Measurements from ENCODE around the gene TMEM270. TPM values are rescaled to one million over a fixed set of nuclear protein-coding genes. Genes with fewer than 3 reads are reported as not detected.

TMEM270 gene
- polyA plus RNA-seq, 3 donors = not detected

- Histone ChIP-seq H3K9me3 (replicated peaks in 1 of 2; ENCODE audit: control insufficient read depth in 1 of 2, insufficient read depth in 1 of 2, low read length in 2 of 2) (no peaks in the 10 kb centered on the region), H3K9ac (ENCODE audit: insufficient read depth, low read length, poor library complexity, severe bottlenecking) (no peak overlapping the region), H3K4me3 (replicated peaks in 1 of 3; ENCODE audit: low read depth in 2 of 3, low read length in 3 of 3) (no peak overlapping the region), H2AFZ (ENCODE audit: insufficient read depth, low read depth, low read length, poor library complexity, severe bottlenecking) (no peak overlapping the region), H3K27ac (ENCODE audit: low read depth in 1 of 2, low read length in 2 of 2) (no peak overlapping the region), H4K20me1 (ENCODE audit: insufficient read depth, low read length) (no peaks in the 10 kb centered on the region), H3K36me3 (replicated peaks in 1 of 2; ENCODE audit: control insufficient read depth in 1 of 2, insufficient read depth in 2 of 2, low read length in 2 of 2) (no peaks in the 10 kb centered on the region), H3K27me3 (ENCODE audit: control insufficient read depth in 2 of 2, insufficient read depth in 2 of 2, low read length in 2 of 2) (no peaks in the 10 kb centered on the region), H3K4me2 (replicated peaks; ENCODE audit: extremely low read depth, low read length, poor library complexity, severe bottlenecking) (no peak overlapping the region), H3K79me2 (ENCODE audit: insufficient read depth, low read length) (no peaks in the 10 kb centered on the region), H3K4me1 (ENCODE audit: control insufficient read depth in 1 of 2, insufficient read depth in 2 of 2, low read length in 2 of 2) (peaks cover 0 to 7% of the 10 kb centered on the region in 2 donors)
- Mint-ChIP-seq H3K9me3 (peaks cover 4 to 16% (median 7%) of the 10 kb centered on the region in 7 donors), H3K4me3 (no peak overlapping the region), H3K27ac (peak overlapping the region in 1 of 7 donors; percentile 11), H3K36me3 (no peaks in the 10 kb centered on the region), H3K4me1 (peaks cover 5% of the 10 kb centered on the region), H3K27me3 (ENCODE audit: low read depth in 3 of 3) (peaks cover 1 to 6% (median 6%) of the 10 kb centered on the region in 3 donors)
- no peak for DNase-seq
- no peak for TF ChIP-seq CTCF (IDR thresholded peaks at IDR 0.05)
- WGBS (ENCODE audit: insufficient coverage) = 85% methylated on average over 11 of the region's 15 CpGs
- intact Hi-C loops (cut with micrococcal nuclease) = loop anchor here in 1 of 2 donors (10.0 kb wide), 1 partner anchor 55 kb away; no protein-coding TSS in a partner anchor
Measured at GRCh38 chr7:73899731-73900142, 38.8 kb downstream of the TMEM270 start.

- intact Hi-C loops (cut with micrococcal nuclease) = no loop called here
- no peak overlapping the region for H3K4me3 ChIP-seq (replicated peaks in 1 of 3; ENCODE audit: low read depth in 2 of 3, low read length in 3 of 3)
- Mint-ChIP-seq H3K27ac (no peak overlapping the region), H3K4me3 (no peak overlapping the region), H3K4me1 (peaks cover 3% of the 10 kb centered on the region), H3K36me3 (no peaks in the 10 kb centered on the region), H3K27me3 (ENCODE audit: low read depth in 3 of 3) (peaks cover 1 to 6% (median 6%) of the 10 kb centered on the region in 3 donors), H3K9me3 (peaks cover 4 to 16% (median 7%) of the 10 kb centered on the region in 7 donors)
- H3K9me3 ChIP-seq (replicated peaks in 1 of 2; ENCODE audit: control insufficient read depth in 1 of 2, insufficient read depth in 1 of 2, low read length in 2 of 2) = no peaks in the 10 kb centered on the region
- no peaks in the 10 kb centered on the region for H4K20me1 ChIP-seq (ENCODE audit: insufficient read depth, low read length)
- no peak overlapping the region for H2AFZ ChIP-seq (ENCODE audit: insufficient read depth, low read depth, low read length, poor library complexity, severe bottlenecking)
- TF ChIP-seq CTCF (IDR thresholded peaks at IDR 0.05) = no peak
- H3K36me3 ChIP-seq (replicated peaks in 1 of 2; ENCODE audit: control insufficient read depth in 1 of 2, insufficient read depth in 2 of 2, low read length in 2 of 2) = no peaks in the 10 kb centered on the region
- no peaks in the 10 kb centered on the region for H3K27me3 ChIP-seq (ENCODE audit: control insufficient read depth in 2 of 2, insufficient read depth in 2 of 2, low read length in 2 of 2)
- H3K4me2 ChIP-seq (replicated peaks; ENCODE audit: extremely low read depth, low read length, poor library complexity, severe bottlenecking) = no peak overlapping the region
- H3K9ac ChIP-seq (ENCODE audit: insufficient read depth, low read length, poor library complexity, severe bottlenecking) = no peak overlapping the region
- DNase-seq = no peak
- H3K79me2 ChIP-seq (ENCODE audit: insufficient read depth, low read length) = no peaks in the 10 kb centered on the region
- H3K4me1 ChIP-seq (ENCODE audit: control insufficient read depth in 1 of 2, insufficient read depth in 2 of 2, low read length in 2 of 2) = peaks cover 0 to 3% of the 10 kb centered on the region in 2 donors
- WGBS (ENCODE audit: insufficient coverage) = 72% methylated on average over 4 of the region's 5 CpGs
- H3K27ac ChIP-seq (ENCODE audit: low read depth in 1 of 2, low read length in 2 of 2) = no peak overlapping the region
Measured at GRCh38 chr7:73900286-73900685, 39.3 kb downstream of the TMEM270 start.

Measured in CD14-positive monocyte (primary cell).